ENCODE results near the gene LIN7C. TPM values are rescaled to one million over a fixed set of nuclear protein-coding genes. Genes with fewer than 3 reads are reported as not detected.

LIN7C gene
- total and polyA plus RNA-seq, 2 of the 13 experiments (the other 11 are each of a cell fraction or from before 2014, with no cell fraction given): 14.8 to 37.2 TPM

- no peaks in the 10 kb centered on the region for H3K36me3 ChIP-seq (replicated peaks in 1 of 2; ENCODE audit: control insufficient read depth in 1 of 2, insufficient read depth in 2 of 2, low read length in 2 of 2)
- H3K9ac ChIP-seq (ENCODE audit: insufficient read depth, low read depth, low read length): no peak overlapping the region
- DNase-seq (ENCODE audit: low spot score) (peak; percentile 41), FAIRE-seq (no peak), ATAC-seq (peak; percentile 84)
- H2AFZ ChIP-seq (ENCODE audit: low read length): no peak overlapping the region
- no peak overlapping the region for H3K27ac ChIP-seq (ENCODE audit: extremely low read length, insufficient read depth, low read length)
- no peaks in the 10 kb centered on the region for H3K4me1 ChIP-seq (ENCODE audit: insufficient read depth, low read length)
- no peak overlapping the region for H3K4me3 ChIP-seq (replicated peaks in 1 of 3; ENCODE audit: insufficient read depth in 1 of 3, low read depth in 2 of 3, low read length in 3 of 3)
- no peak overlapping the region for H3K4me2 ChIP-seq (ENCODE audit: low read depth, low read length)
- no peaks in the 10 kb centered on the region for H3K79me2 ChIP-seq (ENCODE audit: insufficient read depth, low read length)
- no TSS peak for BruUV-seq (replicated peaks)
- 25% methylated on average over 5 of the region's 5 CpGs for WGBS (ENCODE audit: low lambda C conversion rate)
- intact Hi-C loops (cut with micrococcal nuclease; ENCODE audit: unreplicated experiment) (no loop called here), in situ Hi-C loops (cut with HindIII; ENCODE audit: extremely low pct_ligation_motif_present, low pct_unique_long_range_greater_than_20kb) (no loop called here)
- no peaks in the 10 kb centered on the region for H3K9me3 ChIP-seq (ENCODE audit: low read length)
- H4K20me1 ChIP-seq (ENCODE audit: insufficient read depth, low read length): no peaks in the 10 kb centered on the region
- no peaks in the 10 kb centered on the region for H3K27me3 ChIP-seq (ENCODE audit: control insufficient read depth in 1 of 2, insufficient read depth in 2 of 2, low read length in 2 of 2)
- ChIA-PET CTCF (ENCODE audit: low intra/inter-chr PET ratio, low total read pairs) (no interaction called here), POLR2A (no interaction called here)
- TF ChIP-seq CTCF (CRISPR knock-in tag; IDR thresholded peaks at IDR 0.05): peak; percentile 40; the same call in 1 of the 2 replicates
- no peak for TF ChIP-seq ELF3 (CRISPR knock-in tag; IDR thresholded peaks at IDR 0.05)
These were observed 17.6 kb upstream of the LIN7C start for GRCh38 chr11:27524155-27524554.

DNA sequence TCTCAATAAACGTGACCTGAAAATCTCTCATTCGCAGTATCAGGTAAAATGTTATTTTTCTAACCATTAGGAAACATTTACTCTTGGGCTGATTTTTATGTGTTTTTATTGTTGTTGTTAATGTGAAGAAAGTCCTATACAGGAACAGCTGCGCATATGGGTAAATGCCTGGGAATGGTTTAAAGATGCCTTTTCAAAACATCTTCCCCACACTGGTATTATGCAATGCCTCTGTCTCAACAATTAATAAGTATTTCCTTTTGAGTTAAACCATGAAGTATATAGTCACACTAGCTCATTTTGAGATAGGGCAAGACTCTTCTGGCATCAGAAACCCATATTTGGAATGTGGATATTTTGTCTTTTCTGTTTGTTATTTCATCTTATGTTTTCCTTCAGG is 13.7 kb upstream of the LIN7C start:
- in situ Hi-C loops (cut with HindIII; ENCODE audit: extremely low pct_ligation_motif_present, low pct_unique_long_range_greater_than_20kb) (no loop called here), intact Hi-C loops (cut with micrococcal nuclease; ENCODE audit: unreplicated experiment) (no loop called here)
- H3K79me2 ChIP-seq (ENCODE audit: insufficient read depth, low read length): no peaks in the 10 kb centered on the region
- CTCF ChIA-PET (ENCODE audit: low intra/inter-chr PET ratio, low total read pairs): no interaction called here
- 64% methylated on average over 3 of the region's 3 CpGs for WGBS (ENCODE audit: low lambda C conversion rate)
- POLR2A ChIA-PET: no interaction called here
- H3K9me3 ChIP-seq (ENCODE audit: low read length): no peaks in the 10 kb centered on the region
- TF ChIP-seq TMF1 (CRISPR knock-in tag; IDR thresholded peaks at IDR 0.05; ENCODE audit: low read depth): no peak
- TF ChIP-seq PAF1 (CRISPR knock-in tag; IDR thresholded peaks at IDR 0.05): no peak
- TF ChIP-seq MED13 (CRISPR knock-in tag; IDR thresholded peaks at IDR 0.05): no peak
- TF ChIP-seq ZNF549 (CRISPR knock-in tag; IDR thresholded peaks at IDR 0.05): no peak
- no peak for TF ChIP-seq PHF8 (CRISPR knock-in tag; IDR thresholded peaks at IDR 0.05)
- no peak for TF ChIP-seq MLLT10 (CRISPR knock-in tag; IDR thresholded peaks at IDR 0.05)
- TF ChIP-seq, protein P1, sequence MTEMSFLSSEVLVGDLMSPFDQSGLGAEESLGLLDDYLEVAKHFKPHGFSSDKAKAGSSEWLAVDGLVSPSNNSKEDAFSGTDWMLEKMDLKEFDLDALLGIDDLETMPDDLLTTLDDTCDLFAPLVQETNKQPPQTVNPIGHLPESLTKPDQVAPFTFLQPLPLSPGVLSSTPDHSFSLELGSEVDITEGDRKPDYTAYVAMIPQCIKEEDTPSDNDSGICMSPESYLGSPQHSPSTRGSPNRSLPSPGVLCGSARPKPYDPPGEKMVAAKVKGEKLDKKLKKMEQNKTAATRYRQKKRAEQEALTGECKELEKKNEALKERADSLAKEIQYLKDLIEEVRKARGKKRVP (CRISPR knock-in tag; IDR thresholded peaks at IDR 0.05): no peak
- TF ChIP-seq ZNF512 (CRISPR knock-in tag; IDR thresholded peaks at IDR 0.05): no peak
- TF ChIP-seq, protein P2, sequence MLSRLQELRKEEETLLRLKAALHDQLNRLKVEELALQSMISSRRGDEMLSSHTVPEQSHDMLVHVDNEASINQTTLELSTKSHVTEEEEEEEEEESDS (CRISPR knock-in tag; IDR thresholded peaks at IDR 0.05; ENCODE audit: borderline replicate concordance): no peak
- TF ChIP-seq, protein P3, sequence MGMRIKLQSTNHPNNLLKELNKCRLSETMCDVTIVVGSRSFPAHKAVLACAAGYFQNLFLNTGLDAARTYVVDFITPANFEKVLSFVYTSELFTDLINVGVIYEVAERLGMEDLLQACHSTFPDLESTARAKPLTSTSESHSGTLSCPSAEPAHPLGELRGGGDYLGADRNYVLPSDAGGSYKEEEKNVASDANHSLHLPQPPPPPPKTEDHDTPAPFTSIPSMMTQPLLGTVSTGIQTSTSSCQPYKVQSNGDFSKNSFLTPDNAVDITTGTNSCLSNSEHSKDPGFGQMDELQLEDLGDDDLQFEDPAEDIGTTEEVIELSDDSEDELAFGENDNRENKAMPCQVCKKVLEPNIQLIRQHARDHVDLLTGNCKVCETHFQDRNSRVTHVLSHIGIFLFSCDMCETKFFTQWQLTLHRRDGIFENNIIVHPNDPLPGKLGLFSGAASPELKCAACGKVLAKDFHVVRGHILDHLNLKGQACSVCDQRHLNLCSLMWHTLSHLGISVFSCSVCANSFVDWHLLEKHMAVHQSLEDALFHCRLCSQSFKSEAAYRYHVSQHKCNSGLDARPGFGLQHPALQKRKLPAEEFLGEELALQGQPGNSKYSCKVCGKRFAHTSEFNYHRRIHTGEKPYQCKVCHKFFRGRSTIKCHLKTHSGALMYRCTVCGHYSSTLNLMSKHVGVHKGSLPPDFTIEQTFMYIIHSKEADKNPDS (CRISPR knock-in tag; IDR thresholded peaks at IDR 0.05): no peak
- no peaks in the 10 kb centered on the region for H3K4me1 ChIP-seq (ENCODE audit: insufficient read depth, low read length)
- no peaks in the 10 kb centered on the region for H4K20me1 ChIP-seq (ENCODE audit: insufficient read depth, low read length)
- H3K9ac ChIP-seq (ENCODE audit: insufficient read depth, low read depth, low read length): no peak overlapping the region
- FAIRE-seq (no peak), ATAC-seq (no peak), DNase-seq (ENCODE audit: low spot score) (no peak)
- no peak overlapping the region for H3K4me2 ChIP-seq (ENCODE audit: low read depth, low read length)
- H3K27me3 ChIP-seq (ENCODE audit: control insufficient read depth in 1 of 2, insufficient read depth in 2 of 2, low read length in 2 of 2): no peaks in the 10 kb centered on the region
- no peak overlapping the region for H3K4me3 ChIP-seq (replicated peaks in 1 of 3; ENCODE audit: insufficient read depth in 1 of 3, low read depth in 2 of 3, low read length in 3 of 3)
- no peaks in the 10 kb centered on the region for H3K36me3 ChIP-seq (replicated peaks in 1 of 2; ENCODE audit: control insufficient read depth in 1 of 2, insufficient read depth in 2 of 2, low read length in 2 of 2)
- no TSS peak for BruUV-seq (replicated peaks)
- no peak overlapping the region for H2AFZ ChIP-seq (ENCODE audit: low read length)
- H3K27ac ChIP-seq (ENCODE audit: extremely low read length, insufficient read depth, low read length): no peak overlapping the region
